NCI-H1417 (cell line): ENCODE data around the gene VAMP5.
"Not testable (repeated sequence)": the region's sequence is repeated elsewhere in the genome, so short reads cannot be mapped to it uniquely, and the experiment has no call there.

Source experiments
- DNase-seq, 3 experiments: peaks; one replicate each; lab custom pipeline; 2025; lab: John Stamatoyannopoulos, UW

The VAMP5 gene

DNA sequence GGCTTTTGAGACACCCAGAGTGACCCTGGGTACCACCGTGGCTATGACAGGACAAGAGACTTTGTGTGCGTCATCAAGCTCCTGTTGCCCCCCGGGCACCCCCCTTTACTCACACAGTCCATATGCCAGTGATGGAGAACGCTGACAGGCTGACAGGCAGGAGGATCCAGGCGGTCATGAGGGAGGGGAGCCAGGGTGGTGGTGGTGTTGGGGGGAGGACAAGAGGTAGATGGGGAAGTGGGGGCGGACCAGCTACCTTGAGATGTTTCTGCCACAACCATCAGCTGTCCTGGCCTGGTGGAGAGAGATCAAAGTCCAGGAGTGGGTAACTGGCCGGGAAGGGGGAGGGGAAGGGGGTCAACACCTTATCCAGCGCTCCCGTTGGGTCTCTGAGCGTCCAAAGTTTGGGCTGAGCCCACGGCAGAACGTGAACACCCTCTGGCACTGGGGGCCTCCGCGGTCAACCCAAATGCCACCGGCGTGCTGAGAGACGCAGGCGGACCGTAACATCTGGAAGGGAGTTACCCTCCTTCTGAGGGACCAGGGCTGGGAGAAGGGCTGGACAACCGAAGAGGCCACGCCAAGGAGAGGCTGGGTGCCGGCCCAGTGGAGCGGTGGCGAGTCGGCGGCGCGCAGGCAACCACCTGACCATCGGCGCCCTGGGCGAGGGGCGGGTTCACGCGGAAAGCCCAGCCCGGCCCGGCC, 17.7 kb downstream of the VAMP5 start:
- DNase-seq = no peak

DNA sequence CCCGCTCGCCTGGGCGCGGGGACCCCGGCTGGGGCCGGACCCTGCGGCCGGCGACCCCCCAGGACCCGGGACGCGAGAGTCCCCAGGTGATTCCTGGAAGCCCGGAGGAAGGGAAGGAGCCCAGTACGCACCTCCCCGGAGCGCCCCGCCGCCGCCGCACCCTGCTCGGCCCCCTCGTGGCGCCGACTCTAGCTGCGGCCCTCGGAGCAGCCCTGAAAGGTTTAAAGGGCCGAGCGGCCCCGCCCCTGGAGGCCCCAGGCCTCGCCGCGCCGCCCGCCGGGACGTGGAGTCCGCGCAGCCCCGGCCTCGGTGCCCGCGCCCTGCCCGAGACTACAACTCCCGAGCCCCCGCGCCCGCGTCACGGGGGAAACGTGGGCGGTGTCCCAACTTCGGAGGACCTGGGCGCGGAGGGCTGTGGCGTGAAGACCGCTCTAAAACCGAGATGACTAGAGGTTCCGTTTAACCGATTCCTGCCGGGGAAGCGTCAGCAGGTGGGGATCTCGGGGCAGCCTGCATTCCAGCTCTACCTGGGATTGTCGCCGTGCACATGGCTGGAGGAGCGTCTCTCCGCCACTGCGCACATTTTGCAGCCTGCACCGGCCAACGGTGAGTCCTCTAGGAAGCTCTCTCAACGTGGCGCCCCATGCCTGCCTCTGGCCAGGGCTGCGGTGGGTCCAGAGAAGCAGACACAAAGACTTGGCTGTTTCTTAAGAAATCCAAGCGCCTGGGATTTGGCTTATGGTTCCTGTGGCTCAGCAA, 18.4 kb downstream of the VAMP5 start, which contains the start of gene TMEM150A:
TMEM150A (minus strand) TSS at position 223 of the 759 bp plus-strand sequence. CDS start 750 bp downstream, outside the sequence.
- peak; percentile 86 to 89 (median 87) for DNase-seq

GRCh38 chr2:85604133-85604444, 19.9 kb downstream of the VAMP5 start:
- not testable (repeated sequence) for DNase-seq

DNA sequence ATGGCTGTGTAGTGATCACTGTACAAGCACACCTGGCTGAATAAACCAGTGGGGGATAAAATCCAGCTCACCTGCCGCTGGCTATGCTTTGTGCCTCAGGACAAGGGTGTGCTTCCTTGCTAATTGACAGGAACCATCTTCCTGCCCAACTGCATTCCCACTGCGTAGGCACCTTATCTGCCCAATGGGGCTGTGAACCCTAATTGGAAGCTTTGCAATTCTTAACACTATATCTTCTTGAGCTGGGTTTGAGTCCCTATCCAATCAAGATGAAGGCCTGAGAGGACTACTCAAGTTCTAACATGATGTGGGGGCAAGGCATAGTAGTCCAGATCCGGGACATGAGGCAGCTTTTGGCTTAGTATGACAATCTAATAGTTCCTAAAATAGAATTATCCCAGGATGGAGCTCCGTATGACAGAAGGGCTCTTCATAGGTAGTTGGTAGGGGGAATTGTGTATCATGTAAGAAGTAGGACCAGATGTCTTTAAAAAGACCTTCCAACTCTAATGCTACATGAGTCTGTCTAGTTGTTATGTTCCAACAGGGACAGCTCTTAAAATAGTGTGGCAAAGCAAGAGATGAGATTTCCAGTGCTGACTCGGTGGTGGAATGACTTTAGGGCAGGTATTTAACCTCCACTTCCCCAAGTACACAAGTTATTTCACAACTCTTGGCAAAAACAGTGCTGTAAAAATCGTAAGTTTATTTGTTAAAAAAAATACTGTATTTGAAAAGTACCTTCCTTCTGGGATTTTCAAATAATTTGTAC, 20.5 kb downstream of the VAMP5 start:
- no peak for DNase-seq

DNA sequence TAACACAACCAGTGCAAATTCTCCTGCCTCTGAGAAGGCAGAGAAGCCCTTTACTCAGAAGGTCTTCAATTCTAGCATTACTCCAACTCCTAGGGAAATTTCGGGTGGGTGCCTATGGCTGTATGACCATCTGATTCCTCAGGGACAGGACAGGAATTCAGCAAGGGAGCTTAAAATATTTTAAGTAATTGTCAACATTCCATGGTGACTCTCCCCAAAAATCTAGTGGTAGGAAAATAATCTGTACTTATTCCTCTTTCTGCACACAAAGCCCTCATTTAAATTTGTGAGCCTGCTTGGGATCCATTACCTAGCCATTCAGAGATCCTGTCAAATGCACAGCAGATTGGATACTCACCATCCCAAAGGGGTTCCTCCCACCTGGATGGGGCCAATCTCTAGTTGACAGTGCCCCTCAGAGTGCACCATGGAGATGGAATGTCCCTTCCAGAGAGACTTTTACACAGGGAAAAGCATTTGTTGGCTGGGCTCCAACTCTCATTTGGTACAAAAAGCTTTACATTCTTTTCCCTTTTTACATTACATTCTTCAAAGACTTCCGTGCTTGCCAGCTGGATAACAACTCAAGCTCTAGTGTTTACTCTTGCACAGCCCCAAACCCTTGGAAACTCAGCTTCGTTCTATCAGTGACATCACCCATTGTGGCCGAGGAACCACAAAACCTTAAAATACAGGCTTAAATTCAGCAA, 21.3 kb downstream of the VAMP5 start:
- DNase-seq = no peak

DNA sequence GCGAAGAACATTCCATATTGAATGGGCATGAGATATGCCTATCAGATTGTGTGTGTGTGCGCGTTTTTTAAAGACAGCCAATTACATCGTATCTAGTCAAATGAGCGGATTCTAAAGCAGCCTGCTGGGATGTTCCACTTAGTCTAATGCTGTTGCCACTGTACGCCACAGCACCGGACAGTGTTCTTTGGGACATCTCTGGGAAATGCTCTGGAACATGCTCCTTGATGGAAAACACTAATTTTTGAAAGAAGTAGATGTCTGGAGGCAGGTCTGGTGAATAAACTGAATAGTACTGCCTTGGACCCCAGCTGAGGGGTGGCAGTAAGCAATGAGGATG, 21.9 kb downstream of the VAMP5 start:
- DNase-seq = no peak

DNA sequence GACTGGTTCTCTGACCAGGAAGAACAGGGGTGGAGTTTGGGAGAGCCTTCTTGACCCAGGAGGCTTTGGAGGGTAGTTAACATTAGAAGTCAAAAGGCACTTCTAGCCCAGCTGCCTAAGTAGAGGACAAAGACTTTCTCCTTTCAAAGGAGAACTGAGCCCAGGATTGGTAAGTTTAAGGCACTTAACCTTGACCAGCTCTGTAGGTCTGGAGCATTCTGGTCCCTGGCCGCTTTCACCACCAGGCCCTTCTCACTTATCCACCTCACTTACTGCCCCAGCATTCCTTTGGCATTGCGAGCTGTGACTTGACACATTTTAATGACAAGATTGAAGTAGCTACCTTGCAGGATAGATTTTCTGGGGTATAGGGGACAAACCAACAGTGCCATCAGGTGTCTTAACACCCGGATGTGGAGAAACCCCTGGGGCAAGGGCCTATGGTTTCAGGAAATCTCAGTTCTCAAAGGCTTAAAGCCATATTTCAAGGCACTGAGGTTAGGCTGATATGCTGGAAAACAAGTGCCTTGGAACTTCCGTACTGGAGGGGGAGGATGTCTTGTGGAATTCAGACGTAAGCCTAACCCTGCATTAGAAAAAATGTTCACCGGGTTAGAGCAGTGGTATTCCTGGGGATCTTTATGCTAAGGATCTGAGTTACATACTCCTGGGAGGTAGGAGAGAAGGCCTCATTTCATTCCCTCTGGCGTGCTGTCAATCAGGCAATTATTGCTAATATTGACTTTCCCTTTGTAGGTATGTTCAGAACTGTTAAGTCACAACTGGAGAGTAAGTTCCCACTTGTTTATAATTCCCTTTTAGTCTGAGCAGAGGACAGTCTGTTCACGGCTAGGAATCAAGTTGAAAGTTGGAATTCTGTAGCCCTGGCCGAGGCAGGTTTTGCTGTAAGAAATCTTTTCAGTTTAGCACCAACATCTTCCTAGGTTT, 23.3 kb downstream of the VAMP5 start:
- no peak for DNase-seq

DNA sequence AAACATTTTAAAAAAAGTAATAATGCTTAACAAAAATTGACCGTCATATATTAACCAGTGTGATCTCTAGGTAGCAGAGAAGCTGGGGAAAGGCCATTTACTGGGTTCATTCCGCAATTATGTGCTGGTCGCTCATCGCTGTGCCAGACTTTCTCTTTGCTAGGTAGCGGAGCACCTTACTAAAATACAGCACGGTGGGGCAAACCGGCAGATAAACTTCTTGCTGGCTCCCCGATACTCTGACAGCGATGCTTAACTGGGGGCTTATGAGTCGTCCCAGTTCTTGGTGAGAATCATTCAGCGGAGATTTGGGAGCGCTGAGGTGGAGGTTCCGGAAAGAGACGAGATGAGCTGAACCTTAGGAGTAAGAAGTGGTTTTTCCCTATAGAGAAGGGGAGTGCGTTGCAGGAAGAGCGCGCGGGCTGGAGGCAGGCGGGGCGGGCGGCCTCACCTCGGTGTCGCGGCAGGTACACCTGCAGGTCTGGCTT, 27.0 kb downstream of the VAMP5 start:
- no peak for DNase-seq

- peak; percentile 79 to 85 (median 80) for DNase-seq
Measured at GRCh38 chr2:85611705-85612587, 27.7 kb downstream of the VAMP5 start, which contains the start of gene C2orf68. C2orf68 (minus strand) TSS chr2:85612066; CDS start chr2:85611984, 82 bp downstream.

DNA sequence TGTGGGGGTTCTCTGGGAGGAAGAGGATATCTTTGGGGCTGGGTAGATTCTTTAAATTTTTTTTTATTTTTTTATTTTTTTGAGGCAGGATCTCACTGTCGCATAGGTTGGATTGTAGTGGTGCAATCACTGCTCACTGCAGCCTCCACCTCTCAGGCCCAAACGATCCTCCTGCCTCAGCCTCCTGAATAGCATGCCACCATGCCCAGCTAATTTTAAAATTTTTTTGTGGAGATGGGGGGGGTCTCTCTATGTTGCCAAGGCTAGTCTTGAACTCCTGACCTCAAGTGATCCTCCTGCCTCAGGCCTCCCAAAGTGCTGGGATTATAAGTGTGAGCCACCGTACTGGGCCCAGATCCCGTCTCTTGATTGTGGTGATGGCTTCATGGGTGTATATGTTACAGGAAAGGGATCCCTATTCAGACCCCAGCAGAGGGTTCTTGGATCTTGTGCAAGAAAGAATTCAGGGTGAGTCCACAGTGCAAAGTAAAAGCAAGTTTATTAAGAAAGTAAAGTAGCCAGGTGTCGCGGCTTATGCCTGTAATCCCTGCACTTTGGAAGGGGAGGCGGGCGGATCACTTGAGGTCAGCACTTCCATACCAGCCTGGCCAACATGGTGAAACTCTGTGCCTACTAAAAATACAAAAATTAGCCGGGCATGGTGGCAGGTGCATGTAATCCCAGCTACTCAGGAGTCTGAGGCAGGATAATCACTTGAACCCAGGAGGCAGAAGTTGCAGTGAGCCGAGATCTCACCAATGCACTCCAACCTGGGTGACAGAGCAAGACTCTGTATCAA, 29.7 kb downstream of the VAMP5 start:
- DNase-seq = no peak

GRCh38 chr2:85614757-85615156, 30.5 kb downstream of the VAMP5 start:
- DNase-seq = not testable (repeated sequence)

GRCh38 chr2:85615413-85615728, 31.1 kb downstream of the VAMP5 start:
- DNase-seq = no peak

DNA sequence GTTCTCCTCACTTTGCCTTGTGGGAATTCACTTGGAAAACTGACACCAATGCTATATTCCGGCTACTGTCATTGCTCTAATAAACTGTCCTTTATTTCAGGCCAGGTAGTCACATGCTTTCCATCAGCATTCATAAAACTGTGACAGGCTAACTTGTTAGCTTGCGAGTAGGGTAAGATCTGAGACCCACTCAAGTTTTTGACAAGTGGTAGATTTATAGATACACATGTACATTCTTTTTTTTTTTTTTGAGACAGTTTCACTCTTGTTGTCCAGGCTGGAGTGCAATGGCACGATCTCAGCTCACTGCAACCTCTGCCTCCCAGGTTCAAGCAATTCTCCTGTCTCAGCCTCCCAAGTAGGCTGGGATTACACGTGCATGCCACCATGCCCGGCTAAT, 33.5 kb downstream of the VAMP5 start:
- DNase-seq = not testable (repeated sequence)

DNA sequence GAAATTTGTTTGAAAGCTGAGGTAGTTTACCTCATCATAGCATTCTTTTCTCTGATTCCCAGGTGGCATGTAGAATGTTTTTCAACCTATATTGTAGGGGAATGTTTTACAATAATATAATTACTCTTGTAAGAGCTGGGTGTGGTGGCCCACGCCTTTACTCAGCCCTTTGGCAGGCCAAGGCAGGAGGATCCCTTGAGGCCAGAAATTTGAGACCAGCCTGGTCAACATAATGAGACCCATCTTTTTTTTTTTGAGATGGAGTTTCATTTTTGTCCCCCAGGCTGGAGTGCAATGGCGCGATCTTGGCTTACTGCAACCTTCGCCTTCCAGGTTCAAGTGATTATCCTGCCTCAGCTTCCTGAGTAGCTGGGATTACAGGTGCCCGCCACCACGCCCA, 35.4 kb downstream of the VAMP5 start:
- DNase-seq = peak in 1 of 3 experiments; percentile 3

DNA sequence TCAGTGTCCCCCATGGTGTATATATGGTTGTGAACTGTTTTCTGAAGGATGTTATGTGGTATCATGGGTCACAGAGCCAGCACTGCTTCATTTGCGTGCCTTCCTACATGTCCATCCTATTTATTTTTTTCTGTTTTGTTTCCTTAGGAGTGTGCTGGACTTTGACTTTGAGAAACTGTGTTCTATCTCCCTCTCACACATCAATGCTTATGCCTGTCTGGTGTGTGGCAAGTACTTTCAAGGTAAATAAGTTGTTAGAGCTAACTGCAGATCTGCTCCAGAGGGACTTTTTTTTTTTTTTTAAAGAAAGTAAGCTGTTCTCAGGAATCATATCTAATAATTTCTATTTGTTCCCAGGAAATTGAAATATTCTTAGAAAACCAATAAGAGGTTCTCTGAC, 37.1 kb downstream of the VAMP5 start:
- DNase-seq = no peak

DNA sequence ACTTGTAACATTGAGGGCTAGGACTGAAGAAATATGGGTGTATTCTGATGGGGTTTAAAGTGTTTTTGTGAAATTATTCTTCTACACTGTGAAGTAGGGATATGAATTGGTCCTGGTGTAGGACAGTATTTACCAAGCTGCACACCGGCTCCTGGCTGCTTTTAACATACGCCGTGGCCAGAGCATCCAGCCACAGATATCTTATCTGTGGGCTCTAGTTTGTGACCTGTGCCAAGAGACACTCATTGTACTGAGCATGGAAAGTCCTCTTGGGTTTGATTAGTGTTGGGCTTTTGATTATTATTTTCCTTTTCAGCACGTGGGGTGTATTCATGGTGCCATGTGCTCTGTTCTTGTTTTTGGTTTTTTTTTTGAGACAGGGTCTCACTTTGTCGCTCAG, 39.8 kb downstream of the VAMP5 start:
- DNase-seq = no peak

- DNase-seq = no peak
Measured at GRCh38 chr2:85628658-85629057, 44.4 kb downstream of the VAMP5 start.

- DNase-seq = no peak
Measured at GRCh38 chr2:85631316-85631715, 47.1 kb downstream of the VAMP5 start.

GRCh38 chr2:85635011-85635410, 50.8 kb downstream of the VAMP5 start:
- DNase-seq = no peak
